Osteocyte (in vitro differentiated cells): ENCODE measurements around the gene INSYN1. TPM values are rescaled to one million over a fixed set of nuclear protein-coding genes. Genes with fewer than 3 reads are reported as not detected.

Source experiments
- DNase-seq: peaks from one replicate; pipeline ENCODE4 v3.0.0; 2021; ENCODE audit warnings: mixed read lengths; ENCODE audit not compliant: unreplicated experiment; ENCODE audit errors: extremely low spot score
- H3K27ac Mint-ChIP-seq: one replicate; pipeline ENCODE4 v1.8.0; 2021; ENCODE audit warnings: mild to moderate bottlenecking, mixed read lengths; ENCODE audit not compliant: unreplicated experiment
- H3K27me3 Mint-ChIP-seq: one replicate; pipeline ENCODE4 v1.8.0; 2021; ENCODE audit warnings: mixed read lengths; ENCODE audit not compliant: unreplicated experiment
- H3K36me3 Mint-ChIP-seq: one replicate; pipeline ENCODE4 v1.8.0; 2021; ENCODE audit warnings: mixed read lengths; ENCODE audit not compliant: unreplicated experiment
- H3K4me1 Mint-ChIP-seq: one replicate; pipeline ENCODE4 v1.8.0; 2021; ENCODE audit warnings: mixed read lengths; ENCODE audit not compliant: unreplicated experiment
- H3K4me3 Mint-ChIP-seq: one replicate; pipeline ENCODE4 v1.8.0; 2021; ENCODE audit warnings: mild to moderate bottlenecking, moderate library complexity, mixed read lengths; ENCODE audit not compliant: unreplicated experiment
- H3K9me3 Mint-ChIP-seq: one replicate; pipeline ENCODE4 v1.8.0; 2021; ENCODE audit warnings: mixed read lengths; ENCODE audit not compliant: unreplicated experiment
- total RNA-seq: library from RNA; stranded (reverse); gene quantifications from 2 replicates; pipeline ENCODE4 v1.2.1, GENCODE V29; 2021
- TF ChIP-seq, protein P1 (sequence below): fragments of 200-600 bp; sonication (generic); IDR thresholded peaks from 2 replicates; pipeline ENCODE4 v1.5.0; 2021; ENCODE audit warnings: antibody characterized with exemption, mild to moderate bottlenecking, moderate library complexity

The INSYN1 gene
- total RNA-seq, 1 donor from 2014 or later = 8.0 TPM

DNA sequence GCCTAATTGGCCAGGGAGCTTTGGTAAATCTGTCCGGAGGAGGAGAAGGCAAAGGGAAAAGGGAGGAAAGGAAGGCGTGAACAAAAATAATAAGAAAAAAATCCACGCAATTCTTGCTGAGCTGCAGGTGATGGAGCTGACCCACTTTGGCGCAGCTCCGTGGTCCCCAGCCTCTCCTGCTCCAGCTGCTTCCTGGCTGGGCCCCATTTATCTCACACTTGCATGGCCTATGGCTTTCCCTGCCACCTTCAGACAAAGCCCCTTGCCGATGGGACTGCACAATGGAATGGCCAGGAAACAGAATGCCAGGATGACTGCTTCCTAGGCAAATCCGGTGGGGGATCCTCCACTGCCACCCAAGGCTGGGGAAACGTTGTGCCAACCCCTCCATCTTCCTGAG, 6.9 kb downstream of the INSYN1 start:
- H3K27me3 Mint-ChIP-seq = peaks cover 14% of the 10 kb centered on the region
- DNase-seq = no peak
- no peak overlapping the region for H3K4me3 Mint-ChIP-seq
- no peaks in the 10 kb centered on the region for H3K9me3 Mint-ChIP-seq
- no peak overlapping the region for H3K27ac Mint-ChIP-seq
- TF ChIP-seq, protein P1, sequence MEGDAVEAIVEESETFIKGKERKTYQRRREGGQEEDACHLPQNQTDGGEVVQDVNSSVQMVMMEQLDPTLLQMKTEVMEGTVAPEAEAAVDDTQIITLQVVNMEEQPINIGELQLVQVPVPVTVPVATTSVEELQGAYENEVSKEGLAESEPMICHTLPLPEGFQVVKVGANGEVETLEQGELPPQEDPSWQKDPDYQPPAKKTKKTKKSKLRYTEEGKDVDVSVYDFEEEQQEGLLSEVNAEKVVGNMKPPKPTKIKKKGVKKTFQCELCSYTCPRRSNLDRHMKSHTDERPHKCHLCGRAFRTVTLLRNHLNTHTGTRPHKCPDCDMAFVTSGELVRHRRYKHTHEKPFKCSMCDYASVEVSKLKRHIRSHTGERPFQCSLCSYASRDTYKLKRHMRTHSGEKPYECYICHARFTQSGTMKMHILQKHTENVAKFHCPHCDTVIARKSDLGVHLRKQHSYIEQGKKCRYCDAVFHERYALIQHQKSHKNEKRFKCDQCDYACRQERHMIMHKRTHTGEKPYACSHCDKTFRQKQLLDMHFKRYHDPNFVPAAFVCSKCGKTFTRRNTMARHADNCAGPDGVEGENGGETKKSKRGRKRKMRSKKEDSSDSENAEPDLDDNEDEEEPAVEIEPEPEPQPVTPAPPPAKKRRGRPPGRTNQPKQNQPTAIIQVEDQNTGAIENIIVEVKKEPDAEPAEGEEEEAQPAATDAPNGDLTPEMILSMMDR = no peak
- H3K4me1 Mint-ChIP-seq = peaks cover 15% of the 10 kb centered on the region
- H3K36me3 Mint-ChIP-seq = no peaks in the 10 kb centered on the region

DNA sequence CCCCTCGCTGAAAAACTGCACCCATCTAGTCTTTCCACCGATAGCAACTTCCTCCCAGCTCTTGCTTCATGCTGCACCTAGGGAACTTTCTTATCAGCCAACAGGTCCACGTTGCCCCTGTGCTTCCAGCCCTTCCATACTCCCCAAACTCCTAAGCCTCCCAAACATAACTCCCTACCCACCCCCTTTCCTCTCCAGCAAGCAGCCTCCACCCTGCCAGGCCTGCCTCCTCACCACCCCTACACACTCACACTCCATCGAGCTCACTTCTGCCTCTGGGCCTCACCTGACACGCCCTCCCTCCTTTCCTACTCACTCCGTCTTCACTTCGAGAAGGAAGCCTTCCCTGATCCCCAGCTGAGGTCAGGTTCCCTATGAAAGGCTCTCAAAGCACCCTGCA, 8.1 kb downstream of the INSYN1 start:
- peaks cover 15% of the 10 kb centered on the region for H3K4me1 Mint-ChIP-seq
- H3K27ac Mint-ChIP-seq = no peak overlapping the region
- TF ChIP-seq, protein P1 = no peak
- no peak for DNase-seq
- peaks cover 14% of the 10 kb centered on the region for H3K27me3 Mint-ChIP-seq
- H3K36me3 Mint-ChIP-seq = no peaks in the 10 kb centered on the region
- no peaks in the 10 kb centered on the region for H3K9me3 Mint-ChIP-seq
- H3K4me3 Mint-ChIP-seq = no peak overlapping the region

DNA sequence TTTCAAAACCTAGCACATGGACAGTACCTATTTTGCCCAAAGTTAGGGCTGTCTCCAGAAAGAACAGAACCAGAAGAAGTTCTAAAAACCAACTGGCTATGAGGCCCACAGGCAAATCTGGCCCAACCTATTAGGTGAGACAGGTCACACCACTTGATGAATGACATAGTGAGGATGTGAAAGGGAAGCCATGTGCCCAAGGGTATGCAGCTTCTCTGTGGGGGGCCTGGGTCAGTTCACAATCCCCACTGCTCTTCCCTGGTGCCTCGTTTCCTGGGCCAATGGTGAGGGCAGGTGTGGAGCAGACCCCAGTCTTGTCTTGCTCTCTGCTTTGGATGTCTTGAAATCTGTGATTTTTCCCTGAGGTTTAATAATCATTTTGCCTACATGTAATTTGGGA, 8.9 kb downstream of the INSYN1 start:
- no peak overlapping the region for H3K4me3 Mint-ChIP-seq
- no peaks in the 10 kb centered on the region for H3K36me3 Mint-ChIP-seq
- no peak overlapping the region for H3K27ac Mint-ChIP-seq

DNA sequence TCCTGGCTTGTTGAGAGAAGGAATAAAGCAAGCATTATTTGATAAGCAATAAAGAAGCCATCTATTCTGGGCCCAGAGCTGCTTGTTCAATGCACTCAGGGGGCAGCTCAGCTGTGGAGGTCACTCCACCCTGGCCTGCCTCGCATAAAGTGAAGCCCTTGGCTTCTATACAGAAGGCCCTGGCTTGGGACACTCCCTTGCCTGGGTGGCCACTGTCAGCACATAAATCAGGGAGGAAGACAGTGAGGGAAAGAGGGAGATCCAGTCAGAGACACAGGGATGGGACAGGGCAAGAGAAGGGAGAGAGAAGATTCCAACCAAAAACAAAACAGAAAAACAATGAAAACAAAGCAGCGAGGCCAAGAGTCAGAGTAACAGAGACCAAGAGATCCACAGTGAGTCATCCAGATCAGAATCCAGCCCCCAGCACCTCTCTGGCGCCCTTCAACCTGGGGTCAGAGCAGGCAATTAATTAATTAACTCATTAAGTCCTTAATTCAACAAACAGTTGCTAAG, 11.8 kb downstream of the INSYN1 start:
- TF ChIP-seq, protein P1 = no peak
- H3K9me3 Mint-ChIP-seq = no peaks in the 10 kb centered on the region
- no peaks in the 10 kb centered on the region for H3K36me3 Mint-ChIP-seq
- H3K27me3 Mint-ChIP-seq = peaks cover 5% of the 10 kb centered on the region
- no peak overlapping the region for H3K27ac Mint-ChIP-seq
- DNase-seq = no peak
- no peak overlapping the region for H3K4me3 Mint-ChIP-seq
- peaks cover 7% of the 10 kb centered on the region for H3K4me1 Mint-ChIP-seq

More for the DNA sequence above, 8.9 kb downstream of the INSYN1 start:
- Mint-ChIP-seq H3K27me3 (peaks cover 14% of the 10 kb centered on the region), H3K4me1 (peaks cover 15% of the 10 kb centered on the region), H3K9me3 (no peaks in the 10 kb centered on the region)
- TF ChIP-seq, protein P1 = no peak
- no peak for DNase-seq

DNA sequence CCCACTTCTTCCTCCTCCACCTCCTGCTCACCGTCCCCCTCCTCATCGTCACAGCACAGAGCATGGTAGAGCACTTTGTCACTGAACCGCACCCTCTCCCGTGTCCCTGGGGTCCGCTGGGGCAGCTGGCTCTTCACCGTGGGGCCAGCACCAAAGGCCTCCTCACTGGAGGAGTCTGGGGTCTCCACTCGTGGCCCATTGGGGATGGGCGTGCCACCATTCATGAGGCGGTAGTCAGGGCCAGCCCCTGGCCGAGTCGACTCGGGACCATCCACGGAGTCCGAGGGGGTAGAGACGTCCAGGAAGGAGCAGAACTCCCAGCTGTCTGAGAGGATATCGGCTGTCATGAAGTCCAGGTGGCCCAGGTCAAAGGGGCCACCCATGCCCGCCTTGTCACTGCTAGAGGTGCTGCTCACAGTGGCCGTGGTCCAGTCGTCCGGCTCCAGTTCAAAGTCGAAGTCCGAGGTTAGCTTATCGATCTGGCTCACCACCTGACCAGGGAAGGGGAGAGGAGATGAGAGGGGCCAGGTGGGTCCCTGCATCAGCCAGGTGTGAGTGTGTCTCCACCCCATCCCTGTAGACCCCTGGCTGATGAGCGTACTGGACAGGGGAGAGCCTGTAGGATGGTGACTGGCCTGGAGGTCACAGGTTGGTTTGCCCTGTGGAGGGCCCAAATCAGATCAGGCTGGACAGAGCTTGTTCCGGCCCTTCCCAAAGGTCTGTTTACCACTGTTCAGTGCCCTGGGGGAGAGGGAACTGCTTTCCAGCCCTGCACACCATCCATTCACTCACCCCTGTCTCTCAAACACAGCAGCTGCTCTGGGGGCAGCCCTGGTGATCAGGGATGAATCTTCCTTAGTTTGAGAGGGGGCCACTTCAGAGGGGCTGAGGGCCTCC, 12.8 kb downstream of the INSYN1 start:
- H3K4me1 Mint-ChIP-seq = peaks cover 7% of the 10 kb centered on the region
- no peaks in the 10 kb centered on the region for H3K36me3 Mint-ChIP-seq
- TF ChIP-seq, protein P1 = no peak
- H3K4me3 Mint-ChIP-seq = no peak overlapping the region
- no peaks in the 10 kb centered on the region for H3K9me3 Mint-ChIP-seq
- H3K27me3 Mint-ChIP-seq = peaks cover 3% of the 10 kb centered on the region
- no peak overlapping the region for H3K27ac Mint-ChIP-seq
- DNase-seq = no peak
